H1 (cell line): ENCODE results near the gene STAT3. TPM values are rescaled to one million over a fixed set of nuclear protein-coding genes. Genes with fewer than 3 reads are reported as not detected.

Experiments
- CTCF ChIA-PET: fragments of 300-600 bp; sonication (Branson Sonifier 250); formaldehyde crosslinking; loops from one replicate; lab custom pipeline; 2021; ENCODE audit not compliant: partially characterized antibody; lab: Charles Lee
- POLR2A ChIA-PET: fragments of 300-600 bp; sonication (Branson Sonifier 250); formaldehyde crosslinking; loops from one replicate; lab custom pipeline; 2021; ENCODE audit warnings: inconsistent platforms; ENCODE audit not compliant: partially characterized antibody; lab: Charles Lee
- DNase-seq, 2 experiments: peaks; one replicate each; pipeline versions ENCODE4 v3.0.0 to v3.0.0-alpha.2; 2010 to 2022; ENCODE audit warnings: low spot score in 2 of 2, low read depth in 1 of 2, mixed read lengths in 1 of 2
- FAIRE-seq: peaks from 2 replicates; lab custom pipeline; 2011; peaks lifted over from hg19 to GRCh38; lab: Jason Lieb, UNC
- H2AFZ ChIP-seq: 2 replicates; pipeline ENCODE4 v1.8.1; 2012; ENCODE audit warnings: low read length, inconsistent platforms
- H2AK5ac ChIP-seq: 2 replicates; pipeline ENCODE4 v1.6.1; 2013; ENCODE audit warnings: low read depth, low read length
- H2BK120ac ChIP-seq: replicated peaks from 2 replicates; pipeline ENCODE3; 2013; ENCODE audit warnings: low read depth, low read length, inconsistent platforms
- H2BK12ac ChIP-seq: 2 replicates; pipeline ENCODE4 v1.6.1; 2013; ENCODE audit warnings: low read depth, low read length
- H2BK15ac ChIP-seq: 2 replicates; pipeline ENCODE4 v1.6.1; 2013; ENCODE audit warnings: low read length
- H2BK20ac ChIP-seq: 2 replicates; pipeline ENCODE4 v1.6.1; 2013; ENCODE audit warnings: low read length
- H2BK5ac ChIP-seq: 2 replicates; pipeline ENCODE4 v1.6.1; 2013; ENCODE audit warnings: low read depth, low read length
- H3K14ac ChIP-seq: 2 replicates; pipeline ENCODE4 v1.6.1; 2013; ENCODE audit warnings: inconsistent platforms; ENCODE audit not compliant: insufficient read length
- H3K18ac ChIP-seq: 2 replicates; pipeline ENCODE4 v1.6.1; 2013; ENCODE audit warnings: low read length; ENCODE audit errors: extremely low read depth
- H3K23ac ChIP-seq: 2 replicates; pipeline ENCODE4 v1.6.1; 2013; ENCODE audit warnings: inconsistent platforms; ENCODE audit not compliant: insufficient read length
- H3K23me2 ChIP-seq: 2 replicates; pipeline ENCODE4 v1.6.1; 2013; ENCODE audit warnings: low read depth, low read length
- H3K27ac ChIP-seq: 2 replicates; pipeline ENCODE4 v1.6.1; 2011; ENCODE audit warnings: low read depth, low read length, inconsistent platforms
- H3K27me3 ChIP-seq, 4 experiments: replicated peaks in 1 of 4; 1 replicate in 1 of 4; 2 replicates in 3 of 4; pipeline versions ENCODE4 v1.6.1 to v1.8.1; 2011 to 2013; ENCODE audit warnings: low read length in 3 of 4, mild to moderate bottlenecking in 3 of 4, inconsistent platforms in 2 of 4, mixed read lengths in 2 of 4, moderate library complexity in 1 of 4; ENCODE audit not compliant: control insufficient read depth in 3 of 4, insufficient read depth in 3 of 4; ENCODE audit errors: extremely low read depth in 1 of 4
- H3K36me3 ChIP-seq, 4 experiments: 2 replicates each; pipeline versions ENCODE4 v1.6.1 to v1.8.1; 2011 to 2013; ENCODE audit warnings: mild to moderate bottlenecking in 4 of 4, low read length in 3 of 4, moderate library complexity in 2 of 4, control low read depth in 1 of 4, inconsistent platforms in 1 of 4; ENCODE audit not compliant: insufficient read depth in 4 of 4, control insufficient read depth in 2 of 4
- H3K4ac ChIP-seq: replicated peaks from 2 replicates; pipeline ENCODE3; 2013; ENCODE audit warnings: low read length, low read depth, mixed read lengths, inconsistent platforms; ENCODE audit not compliant: insufficient read length
- H3K4me1 ChIP-seq, 4 experiments: replicated peaks in 1 of 4; 1 replicate in 1 of 4; 2 replicates in 3 of 4; pipeline versions ENCODE4 v1.6.1 to v1.8.1; 2011 to 2013; ENCODE audit warnings: low read length in 3 of 4, inconsistent platforms in 2 of 4, mixed read lengths in 1 of 4; ENCODE audit not compliant: insufficient read depth in 4 of 4, control insufficient read depth in 3 of 4
- H3K4me2 ChIP-seq, 2 experiments: 2 replicates each; pipeline versions ENCODE4 v1.6.1 to v1.8.1; 2011 to 2013; ENCODE audit warnings: low read depth in 2 of 2, low read length in 2 of 2, control low read depth in 1 of 2, inconsistent platforms in 1 of 2, mild to moderate bottlenecking in 1 of 2; ENCODE audit not compliant: insufficient read depth in 1 of 2
- H3K4me3 ChIP-seq, 4 experiments: fragments of 200-600, 300-600 bp in 1 of 4; sonication (generic), shearing (Covaris generic), sonication (Bioruptor Twin) in 1 of 4; 2 replicates each; pipeline versions ENCODE4 v1.5.1 to v1.8.1; 2011 to 2016; ENCODE audit warnings: low read length in 4 of 4, low read depth in 3 of 4, control low read depth in 2 of 4, inconsistent platforms in 2 of 4, mild to moderate bottlenecking in 2 of 4, mixed read lengths in 1 of 4, moderate library complexity in 1 of 4; ENCODE audit not compliant: insufficient read depth in 2 of 4; ENCODE audit errors: extremely low read depth in 1 of 4
- H3K56ac ChIP-seq: replicated peaks from 2 replicates; pipeline ENCODE3; 2013; ENCODE audit warnings: low read depth, mild to moderate bottlenecking, mixed read lengths, low read length, inconsistent platforms; ENCODE audit not compliant: insufficient read length
- H3K79me1 ChIP-seq: 2 replicates; pipeline ENCODE4 v1.6.1; 2013; ENCODE audit warnings: low read depth, low read length, control low read depth
- H3K79me2 ChIP-seq, 2 experiments: 2 replicates each; pipeline versions ENCODE4 v1.6.1 to v1.8.1; 2012 to 2013; ENCODE audit warnings: low read length in 2 of 2, mild to moderate bottlenecking in 2 of 2, inconsistent platforms in 1 of 2; ENCODE audit not compliant: insufficient read depth in 2 of 2, control insufficient read depth in 1 of 2
- H3K9ac ChIP-seq, 4 experiments: replicated peaks in 1 of 4; 1 replicate in 1 of 4; 2 replicates in 3 of 4; pipeline versions ENCODE4 v1.6.1 to v1.8.1; 2011 to 2013; ENCODE audit warnings: low read depth in 3 of 4, low read length in 3 of 4, control low read depth in 2 of 4, mild to moderate bottlenecking in 2 of 4, moderate library complexity in 2 of 4, inconsistent platforms in 1 of 4; ENCODE audit errors: extremely low read depth in 1 of 4
- H3K9me3 ChIP-seq, 2 experiments: 2 replicates each; pipeline versions ENCODE4 v1.6.1 to v1.8.1; 2012 to 2013; ENCODE audit warnings: mild to moderate bottlenecking in 2 of 2, moderate library complexity in 2 of 2, control low read depth in 1 of 2, inconsistent platforms in 1 of 2, low read depth in 1 of 2, low read length in 1 of 2, mixed read lengths in 1 of 2; ENCODE audit not compliant: insufficient read depth in 2 of 2
- H4K20me1 ChIP-seq, 2 experiments: replicated peaks in 1 of 2; 2 replicates each; pipeline versions ENCODE3 to v1.8.1; 2011 to 2013; ENCODE audit warnings: inconsistent platforms in 2 of 2, low read length in 2 of 2, mild to moderate bottlenecking in 1 of 2; ENCODE audit not compliant: insufficient read depth in 2 of 2, control insufficient read depth in 1 of 2
- H4K5ac ChIP-seq: 2 replicates; pipeline ENCODE4 v1.6.1; 2013; ENCODE audit warnings: low read length, low read depth, mixed read lengths, inconsistent platforms; ENCODE audit not compliant: insufficient read length
- H4K8ac ChIP-seq: 2 replicates; pipeline ENCODE4 v1.8.0; 2013; ENCODE audit warnings: mild to moderate bottlenecking, moderate library complexity, low read length, inconsistent platforms; ENCODE audit not compliant: insufficient read depth; ENCODE audit errors: extremely low read depth
- H4K91ac ChIP-seq: replicated peaks from 2 replicates; pipeline ENCODE3; 2013; ENCODE audit warnings: low read length, mixed read lengths, inconsistent platforms; ENCODE audit not compliant: insufficient read length
- EZH2 ChIP-seq: fragments of 200-600 bp; sonication (generic); IDR thresholded peaks from 2 replicates; pipeline ENCODE4 v1.7.1; 2012; ENCODE audit warnings: low read depth, mild to moderate bottlenecking, moderate library complexity, low read length, inconsistent platforms; ENCODE audit not compliant: severe bottlenecking
- RAD21 ChIP-seq, 2 experiments: IDR thresholded peaks in 1 of 2; conservative IDR thresholded peaks in 1 of 2; 2 replicates each; pipeline ENCODE4 v1.6.1; 2011; ENCODE audit warnings: low read depth in 2 of 2, low read length in 2 of 2, improper control_type of control experiment in 1 of 2, inconsistent platforms in 1 of 2, mild to moderate bottlenecking in 1 of 2, moderate library complexity in 1 of 2
- TAF7 ChIP-seq: optimal IDR thresholded peaks from 2 replicates; pipeline ENCODE3; 2011; ENCODE audit warnings: low read depth, mild to moderate bottlenecking, inconsistent platforms, low read length, moderate library complexity, borderline replicate concordance
- TEAD4 ChIP-seq: IDR thresholded peaks from 2 replicates; pipeline ENCODE4 v1.6.1; 2012; ENCODE audit warnings: low read depth, low read length, inconsistent platforms, mixed read lengths
- WGBS, 2 experiments: shearing (Covaris generic) in 1 of 2; methylation state at CpG; one replicate each; pipeline versions ENCODE4 v1.1.6 to v1.1.7; 2013 to 2015; ENCODE audit warnings: low lambda C conversion rate in 2 of 2, mixed read lengths in 2 of 2, inconsistent platforms in 1 of 2, low coverage in 1 of 2, missing lambda C conversion rate in 1 of 2; ENCODE audit not compliant: insufficient replicate concordance in 2 of 2, insufficient coverage in 1 of 2, insufficient read length in 1 of 2; ENCODE audit errors: extremely low coverage in 1 of 2, missing lambda C conversion rate in 1 of 2; 5-methylcytosine and 5-hydroxymethylcytosine counted together
- polyA plus RNA-seq, 7 experiments: library from polyadenylated mRNA; depleted of rRNA in 3 of 7; stranded (reverse) in 5 of 7; unstranded in 2 of 7; fragments of >200 nt in 5 of 7; fragments of 200-250 nt in 2 of 7; gene quantifications; 1 replicate in 5 of 7; 2 replicates in 1 of 7; 4 replicates in 1 of 7; pipeline versions ENCODE4 v1.2.1 to v1.2.3, GENCODE V29; 2011 to 2013; ENCODE audit warnings: missing spikeins in 2 of 7, mixed read lengths in 2 of 7
- total RNA-seq: library from RNA; stranded (reverse); fragmentation: NEBNext Ultra II Directional; extraction: Animal tissue kit (Norgen Biotek cat#: 25700); gene quantifications from 2 replicates; pipeline ENCODE4 v1.2.1, GENCODE V29; 2021
- TF ChIP-seq, protein P1 (sequence below): IDR thresholded peaks from 2 replicates; pipeline ENCODE4 v1.6.1; 2012; ENCODE audit warnings: inconsistent platforms
- TF ChIP-seq, protein P2 (sequence below), 3 experiments: IDR thresholded peaks; 1 replicate in 2 of 3; 2 replicates in 1 of 3; pipeline versions ENCODE4 v1.5.1 to v1.6.1; 2011; ENCODE audit warnings: low read length in 3 of 3, mild to moderate bottlenecking in 3 of 3, inconsistent platforms in 2 of 3, low read depth in 1 of 3, moderate library complexity in 1 of 3; ENCODE audit not compliant: insufficient read depth in 1 of 3; ENCODE audit errors: control extremely low read depth in 1 of 3

STAT3 gene
- total and polyA plus RNA-seq, 2 of the 8 experiments (the other 6 are each of a cell fraction or from before 2014, with no cell fraction given): 38.4 to 94.1 TPM

DNA sequence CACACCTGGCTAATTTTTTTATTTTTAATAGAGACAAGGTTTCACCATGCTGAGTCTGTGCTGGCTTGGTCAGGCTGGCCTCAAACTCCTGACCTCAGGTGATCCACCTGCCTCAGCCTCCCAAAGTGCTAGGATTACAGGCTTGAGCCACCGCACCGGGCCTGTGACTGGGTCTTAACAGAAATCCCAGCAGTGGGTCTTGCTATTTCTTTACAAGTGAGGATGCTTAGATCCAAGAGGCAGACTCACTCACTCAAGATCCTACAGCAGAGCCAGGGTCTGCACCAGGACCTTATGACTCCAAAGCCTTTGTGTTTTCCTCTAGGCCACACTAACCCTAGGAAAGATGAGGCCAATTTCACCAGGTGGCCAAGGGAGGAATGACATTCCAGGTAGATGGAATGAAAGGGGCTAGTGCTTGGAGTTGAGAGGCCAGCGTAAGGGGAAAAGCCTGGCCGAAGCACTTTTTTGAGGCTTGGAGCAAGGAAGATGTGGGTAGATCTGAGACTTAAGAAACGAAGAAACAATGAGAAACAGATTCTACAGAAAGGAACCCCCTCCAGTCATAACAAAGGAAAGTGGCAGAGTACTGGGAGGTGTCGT lies 105.7 kb downstream of the STAT3 start:
- Histone ChIP-seq H3K23me2 (no peaks in the 10 kb centered on the region), H3K4me3 (no peak overlapping the region), H2BK120ac (no peak overlapping the region)
- TF ChIP-seq TEAD4 (peak; percentile 80), EZH2 (no peak), RAD21 (IDR thresholded peaks at IDR 0.05 in 1 of 2, conservative IDR thresholded peaks at IDR 0.05 in 1 of 2; ENCODE audit: low read depth in 2 of 2, low read length in 2 of 2) (peak; percentile 30 to 34; a peak in 3 of 4 replicates), TAF7 (no peak)
- TF ChIP-seq, protein P1, sequence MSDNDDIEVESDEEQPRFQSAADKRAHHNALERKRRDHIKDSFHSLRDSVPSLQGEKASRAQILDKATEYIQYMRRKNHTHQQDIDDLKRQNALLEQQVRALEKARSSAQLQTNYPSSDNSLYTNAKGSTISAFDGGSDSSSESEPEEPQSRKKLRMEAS: 0 out of 2 replicates have a peak, but pooled peaks have one; percentile 21
- TF ChIP-seq, protein P2, sequence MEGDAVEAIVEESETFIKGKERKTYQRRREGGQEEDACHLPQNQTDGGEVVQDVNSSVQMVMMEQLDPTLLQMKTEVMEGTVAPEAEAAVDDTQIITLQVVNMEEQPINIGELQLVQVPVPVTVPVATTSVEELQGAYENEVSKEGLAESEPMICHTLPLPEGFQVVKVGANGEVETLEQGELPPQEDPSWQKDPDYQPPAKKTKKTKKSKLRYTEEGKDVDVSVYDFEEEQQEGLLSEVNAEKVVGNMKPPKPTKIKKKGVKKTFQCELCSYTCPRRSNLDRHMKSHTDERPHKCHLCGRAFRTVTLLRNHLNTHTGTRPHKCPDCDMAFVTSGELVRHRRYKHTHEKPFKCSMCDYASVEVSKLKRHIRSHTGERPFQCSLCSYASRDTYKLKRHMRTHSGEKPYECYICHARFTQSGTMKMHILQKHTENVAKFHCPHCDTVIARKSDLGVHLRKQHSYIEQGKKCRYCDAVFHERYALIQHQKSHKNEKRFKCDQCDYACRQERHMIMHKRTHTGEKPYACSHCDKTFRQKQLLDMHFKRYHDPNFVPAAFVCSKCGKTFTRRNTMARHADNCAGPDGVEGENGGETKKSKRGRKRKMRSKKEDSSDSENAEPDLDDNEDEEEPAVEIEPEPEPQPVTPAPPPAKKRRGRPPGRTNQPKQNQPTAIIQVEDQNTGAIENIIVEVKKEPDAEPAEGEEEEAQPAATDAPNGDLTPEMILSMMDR (IDR thresholded peaks at IDR 0.05; ENCODE audit: control extremely low read depth in 1 of 3, insufficient read depth in 1 of 3, low read depth in 1 of 3, low read length in 3 of 3): peak in 2 of 3 experiments; percentile 1 to 49; a peak in 3 of 4 replicates
- TF ChIP-seq, all 59 proteins: peak for 4
- no peak overlapping the region for H3K4ac ChIP-seq
- H3K79me1 ChIP-seq: no peaks in the 10 kb centered on the region
- 86% methylated on average over 6 of the region's 6 CpGs; no CpG with 5 or more reads in 1 of the 2 experiments for WGBS, 2 experiments
- H3K27me3 ChIP-seq: peaks cover 0 to 6% (median 4%) of the 10 kb centered on the region in 4 experiments; a peak in 5 of 7 replicates
- peak overlapping the region; percentile 48; the same call in 1 of the 2 replicates for H2AFZ ChIP-seq
- H3K56ac ChIP-seq: no peak overlapping the region
- no peak for DNase-seq
- H3K79me2 ChIP-seq: no peaks in the 10 kb centered on the region
- H4K8ac ChIP-seq: no peak overlapping the region
- no peak overlapping the region for H2BK5ac ChIP-seq
- no peak overlapping the region for H3K27ac ChIP-seq
- no peak overlapping the region for H2BK12ac ChIP-seq
- H3K18ac ChIP-seq: no peak overlapping the region; the same call in 1 of the 2 replicates
- no peaks in the 10 kb centered on the region for H3K9me3 ChIP-seq
- no peak overlapping the region for H4K5ac ChIP-seq
- H2BK15ac ChIP-seq: peak overlapping the region; percentile 81; the same call in 1 of the 2 replicates
- H4K20me1 ChIP-seq: no peaks in the 10 kb centered on the region
- H3K23ac ChIP-seq: no peak overlapping the region
- no peak overlapping the region; a peak in 1 of 7 replicates for H3K9ac ChIP-seq
- ChIA-PET POLR2A (interaction anchor here (1.3 kb wide), 1 partner anchor 43 kb away, joined by 3 read pairs; no protein-coding TSS in a partner anchor), CTCF (interaction anchor here (0.9 to 1.6 kb wide), 5 partner anchors 12 to 239 kb away, joined by 3 to 4 read pairs (median 3); no protein-coding TSS in a partner anchor)
- H3K4me2 ChIP-seq: no peak overlapping the region; a peak in 1 of 4 replicates
- no peaks in the 10 kb centered on the region for H3K36me3 ChIP-seq
- no peak overlapping the region for H3K14ac ChIP-seq
- no peak overlapping the region for H2BK20ac ChIP-seq
- no peak overlapping the region for H2AK5ac ChIP-seq
- peak; percentile 82 for FAIRE-seq
- no peak overlapping the region for H4K91ac ChIP-seq
- H3K4me1 ChIP-seq: peaks cover 0 to 10% (median 8%) of the 10 kb centered on the region in 4 experiments; a peak in 5 of 7 replicates
